ENCODE measurements around the gene JOSD2. TPM values are rescaled to one million over a fixed set of nuclear protein-coding genes. Genes with fewer than 3 reads are reported as not detected.

Gene JOSD2
- total RNA-seq, 1 experiment from 2014 or later = 5.4 TPM

GRCh38 chr19:50482271-50482855, 28.6 kb downstream of the JOSD2 start:
- Histone ChIP-seq H3K18ac (ENCODE audit: insufficient read length, low read depth, low read length) (no peak overlapping the region), H2BK12ac (ENCODE audit: insufficient read length, low read depth, low read length) (no peak overlapping the region), H3T11ph (ENCODE audit: low read length) (no peak overlapping the region), H4K20me1 (ENCODE audit: control insufficient read depth, insufficient read depth, insufficient read length) (no peaks in the 10 kb centered on the region), H3K4ac (ENCODE audit: low read depth, low read length) (no peak overlapping the region), H3K4me2 (ENCODE audit: insufficient read depth, insufficient read length, low read length) (no peak overlapping the region), H3K9me3 (ENCODE audit: control insufficient read depth, low read depth, low read length) (peaks cover 15% of the 10 kb centered on the region), H4K5ac (ENCODE audit: insufficient read length, low read depth, low read length) (no peak overlapping the region), H3K9ac (ENCODE audit: extremely low read depth, insufficient read length, low read length) (no peak overlapping the region), H2AK5ac (ENCODE audit: insufficient read length, low read length) (no peak overlapping the region), H3K27ac (ENCODE audit: insufficient read length, low read depth, low read length) (no peak overlapping the region), H3K23me2 (ENCODE audit: insufficient read length, low read depth, low read length, poor library complexity, severe bottlenecking) (no peaks in the 10 kb centered on the region), H4K8ac (replicated peaks; ENCODE audit: insufficient read length, low read depth, low read length) (no peak overlapping the region), H2BK15ac (ENCODE audit: low read depth, low read length) (no peak overlapping the region), H3K23ac (ENCODE audit: insufficient read length, low read depth, low read length) (no peak overlapping the region), H3K56ac (ENCODE audit: insufficient read length, low read depth, low read length) (no peak overlapping the region), H4K91ac (ENCODE audit: insufficient read length, low read depth, low read length) (no peak overlapping the region), H3K14ac (ENCODE audit: insufficient read depth, low read length) (no peak overlapping the region), H3K79me2 (ENCODE audit: insufficient read depth, low read length) (peaks cover 5% of the 10 kb centered on the region; the same call in 1 of the 2 replicates), H3K79me1 (ENCODE audit: insufficient read depth, low read depth, low read length, poor library complexity, severe bottlenecking) (peaks cover 8% of the 10 kb centered on the region), H2BK120ac (ENCODE audit: low read depth, low read length, poor library complexity, severe bottlenecking) (no peak overlapping the region), H2BK5ac (ENCODE audit: insufficient read length, low read length) (no peak overlapping the region), H3K27me3 (ENCODE audit: insufficient read depth, low read length) (no peaks in the 10 kb centered on the region), H3K4me1 (ENCODE audit: insufficient read depth, low read length) (peaks cover 3% of the 10 kb centered on the region; the same call in 1 of the 2 replicates), H2AFZ (ENCODE audit: low read length) (no peak overlapping the region), H2BK20ac (ENCODE audit: low read depth, low read length, poor library complexity, severe bottlenecking) (no peak overlapping the region)
- no CpG with 5 or more reads among the region's 16 CpGs for WGBS (ENCODE audit: extremely low coverage, insufficient read length, low lambda C conversion rate)
- no peak overlapping the region for H3K4me3 Mint-ChIP-seq
- peaks cover 61 to 80% (median 76%) of the 10 kb centered on the region in 3 experiments for H3K36me3 Mint-ChIP-seq (ENCODE audit: insufficient read depth in 1 of 3, low read depth in 3 of 3)
- peaks cover 33 to 43% of the 10 kb centered on the region in 2 experiments for H3K9me3 Mint-ChIP-seq
- no peak overlapping the region for H3K27ac Mint-ChIP-seq
- H3K27me3 Mint-ChIP-seq (ENCODE audit: low read depth) = peaks cover 23% of the 10 kb centered on the region
- peaks cover 6 to 9% of the 10 kb centered on the region in 2 experiments for H3K4me1 Mint-ChIP-seq
- no peak for DNase-seq
- TF ChIP-seq CTCF (conservative IDR thresholded peaks at IDR 0.05) = no peak

All from H9 (cell line).